Limb (tissue), 2 donors: ENCODE data around the gene RIC3.

ENCODE experiments used
- DNase-seq, 2 donors: peaks; one replicate each; pipeline ENCODE4 v3.0.0-alpha.2; 2016; ENCODE audit errors: extremely low spot score in 2 of 2

The RIC3 gene

GRCh38 chr11:8069771-8070170 is 99.1 kb downstream of the RIC3 start:
- DNase-seq: no peak

- DNase-seq: peak; percentile 63 to 64
Measured at GRCh38 chr11:8068605-8069221, 100.1 kb downstream of the RIC3 start.

GRCh38 chr11:8067929-8068575 is 100.8 kb downstream of the RIC3 start:
- no peak for DNase-seq

- no peak for DNase-seq
Measured at GRCh38 chr11:8067567-8067928, 101.3 kb downstream of the RIC3 start.

- DNase-seq: no peak
Measured at GRCh38 chr11:8066911-8067455, 101.8 kb downstream of the RIC3 start.

- no peak for DNase-seq
Measured at GRCh38 chr11:8066036-8066910, 102.6 kb downstream of the RIC3 start.

- DNase-seq: no peak
Measured at GRCh38 chr11:8065031-8065430, 103.8 kb downstream of the RIC3 start.

- peak in 1 of 2 donors; percentile 40 for DNase-seq
Measured at GRCh38 chr11:8063324-8063723, 105.5 kb downstream of the RIC3 start.

- no peak for DNase-seq
Measured at GRCh38 chr11:8062781-8063257, 106.0 kb downstream of the RIC3 start.

GRCh38 chr11:8061555-8062428 is 107.0 kb downstream of the RIC3 start:
- DNase-seq: peak in 1 of 2 donors; percentile 15

- DNase-seq: no peak
Measured at GRCh38 chr11:8060801-8061554, 107.8 kb downstream of the RIC3 start.

GRCh38 chr11:8060146-8060719 is 108.6 kb downstream of the RIC3 start:
- peak in 1 of 2 donors; percentile 15 for DNase-seq

- no peak for DNase-seq
Measured at GRCh38 chr11:8059571-8060011, 109.2 kb downstream of the RIC3 start.

- no peak for DNase-seq
Measured at GRCh38 chr11:8059030-8059429, 109.8 kb downstream of the RIC3 start.

- DNase-seq: no peak
Measured at GRCh38 chr11:8058216-8058615, 110.6 kb downstream of the RIC3 start.

GRCh38 chr11:8056810-8057463 is 111.9 kb downstream of the RIC3 start:
- no peak for DNase-seq
